PC-3 (cell line): Measurements from ENCODE around the gene GATAD2A. TPM values are rescaled to one million over a fixed set of nuclear protein-coding genes. Genes with fewer than 3 reads are reported as not detected.
A peak's percentile ranks its signal among the peaks of the same experiment; 100 is the strongest.

Experiments used
- ATAC-seq: fragments of 200-7000 bp; cut with Tn5 transposase; 2 replicates; pipeline ENCODE4 v1.9.1; 2020; ENCODE audit warnings: mild to moderate bottlenecking, moderate library complexity
- BruUV-seq: library from RNA; stranded (reverse); fragments of 400-500 nt; replicated peaks from 2 replicates; lab custom pipeline; 2021; lab: Mats Ljungman, UMichigan
- CTCF ChIA-PET: fragments of 300-600 bp; sonication (Branson Sonifier 250); formaldehyde crosslinking; loops from one replicate; lab custom pipeline; 2022; ENCODE audit warnings: antibody characterized with exemption; lab: Charles Lee
- POLR2A ChIA-PET: fragments of 300-600 bp; sonication (Branson Sonifier 250); formaldehyde crosslinking; loops from one replicate; lab custom pipeline; 2022; ENCODE audit warnings: antibody characterized with exemption; ENCODE audit not compliant: unreplicated experiment; lab: Charles Lee
- DNase-seq: peaks from one replicate; pipeline ENCODE4 v3.0.0-alpha.2; 2015
- H2AFZ ChIP-seq: fragments of 300-600 bp; sonication (generic); 2 replicates; pipeline ENCODE4 v1.6.0; 2016; ENCODE audit warnings: antibody characterized with exemption, low read length
- H3F3A ChIP-seq: fragments of 300-600 bp; sonication (generic); one replicate; pipeline ENCODE4 v1.6.0; 2017; ENCODE audit warnings: antibody characterized with exemption, low read length, control low read depth, mild to moderate bottlenecking; ENCODE audit not compliant: unreplicated experiment
- H3K27ac ChIP-seq: fragments of 300-600 bp; sonication (generic); 2 replicates; pipeline ENCODE4 v1.5.1; 2016; ENCODE audit warnings: mild to moderate bottlenecking, low read length
- H3K27me3 ChIP-seq: fragments of 300-600 bp; sonication (generic); 2 replicates; pipeline ENCODE4 v1.6.1; 2016; ENCODE audit warnings: low read length, mixed read lengths
- H3K36me3 ChIP-seq: fragments of 300-600 bp; sonication (generic); 2 replicates; pipeline ENCODE4 v1.6.1; 2016; ENCODE audit warnings: low read depth, mixed run types, low read length, mixed read lengths
- H3K4me1 ChIP-seq: fragments of 300-600 bp; sonication (generic); 2 replicates; pipeline ENCODE4 v1.5.1; 2016; ENCODE audit warnings: low read length; ENCODE audit not compliant: insufficient read depth
- H3K4me2 ChIP-seq: fragments of 300-600 bp; sonication (generic); 2 replicates; pipeline ENCODE4 v1.6.0; 2016; ENCODE audit warnings: low read length
- H3K4me3 ChIP-seq: fragments of 300-600 bp; sonication (generic); 2 replicates; pipeline ENCODE4 v1.5.1; 2016; ENCODE audit warnings: mild to moderate bottlenecking, low read length, mixed read lengths
- H3K79me2 ChIP-seq: fragments of 300-600 bp; sonication (generic); 2 replicates; pipeline ENCODE4 v1.6.1; 2017; ENCODE audit warnings: low read length, mixed read lengths
- H3K9ac ChIP-seq: fragments of 300-600 bp; sonication (generic); 2 replicates; pipeline ENCODE4 v1.6.0; 2016; ENCODE audit warnings: mild to moderate bottlenecking, low read length
- H3K9me2 ChIP-seq: fragments of 300-600 bp; sonication (generic); replicated peaks from 2 replicates; pipeline ENCODE4 v1.6.1; 2016; ENCODE audit warnings: mixed run types, low read length, mixed read lengths
- H3K9me3 ChIP-seq: fragments of 300-600 bp; sonication (generic); 2 replicates; pipeline ENCODE4 v1.6.1; 2016; ENCODE audit warnings: low read length, mixed read lengths
- H4K20me1 ChIP-seq: fragments of 300-600 bp; sonication (generic); 2 replicates; pipeline ENCODE4 v1.6.1; 2016; ENCODE audit warnings: low read length, mixed read lengths
- CTCF ChIP-seq: fragments of 300-600 bp; sonication (generic); conservative IDR thresholded peaks from 2 replicates; pipeline ENCODE4 v1.5.1; 2017; ENCODE audit warnings: antibody characterized with exemption, low read depth, mild to moderate bottlenecking, low read length
- EZH2 ChIP-seq: fragments of 300-600 bp; sonication (generic); IDR thresholded peaks from one replicate; pipeline ENCODE4 v1.6.1; 2017; ENCODE audit warnings: antibody characterized with exemption, mild to moderate bottlenecking, low read length; ENCODE audit not compliant: unreplicated experiment
- EZH2phosphoT487 ChIP-seq: fragments of 300-600 bp; sonication (generic); IDR thresholded peaks from 2 replicates; pipeline ENCODE4 v1.6.1; 2018; ENCODE audit warnings: mild to moderate bottlenecking, antibody characterized with exemption, low read length, borderline replicate concordance
- intact Hi-C: fragments of 100-400 bp; cut with micrococcal nuclease; formaldehyde crosslinking; loops from 2 replicates; pipeline ENCODE4 v1.9.0; 2023
- total RNA-seq: library from RNA; depleted of rRNA; stranded (reverse); fragments of >200 nt; gene quantifications from 2 replicates; pipeline ENCODE4 v1.2.3, GENCODE V29; 2014

Gene GATAD2A
- total RNA-seq, 1 experiment from 2014 or later: 104 TPM

- no peaks in the 10 kb centered on the region for H3K9me3 ChIP-seq
- peaks cover 6% of the 10 kb centered on the region; the same call in 1 of the 2 replicates for H3K36me3 ChIP-seq
- no peaks in the 10 kb centered on the region for H4K20me1 ChIP-seq
- H3F3A ChIP-seq: no peaks in the 10 kb centered on the region
- H3K9me2 ChIP-seq: no peaks in the 10 kb centered on the region
- ChIA-PET CTCF (interaction anchor here (1.1 kb wide), 1 partner anchor 112 kb away, joined by 3 read pairs; no protein-coding TSS in a partner anchor), POLR2A (interaction anchor here (0.7 kb wide), 1 partner anchor 290 kb away, joined by 19 read pairs; no protein-coding TSS in a partner anchor)
- no peak overlapping the region for H3K9ac ChIP-seq
- ATAC-seq: peak; percentile 80
- H3K79me2 ChIP-seq: no peaks in the 10 kb centered on the region
- H3K4me2 ChIP-seq: no peak overlapping the region; the same call in 1 of the 2 replicates
- no peaks in the 10 kb centered on the region for H3K27me3 ChIP-seq
- H3K27ac ChIP-seq: no peak overlapping the region
- DNase-seq: peak; percentile 81
- TF ChIP-seq EZH2phosphoT487 (no peak), EZH2 (no peak), CTCF (peak; percentile 91)
- intact Hi-C loops: loop anchor here (1.0 to 10.0 kb wide), 2 partner anchors 111 to 423 kb away; partner anchors contain the start of gene GMIP
- H2AFZ ChIP-seq: no peak overlapping the region
- H3K4me1 ChIP-seq: no peaks in the 10 kb centered on the region
- H3K4me3 ChIP-seq: no peak overlapping the region
- no TSS peak for BruUV-seq
Measured at GRCh38 chr19:19531951-19532805, 126.7 kb downstream of the GATAD2A start.

GRCh38 chr19:19532806-19533701 is 127.6 kb downstream of the GATAD2A start:
- TF ChIP-seq EZH2phosphoT487: no peak
- no peak for TF ChIP-seq CTCF
- BruUV-seq: no TSS peak
- Histone ChIP-seq H3K9ac (no peak overlapping the region), H4K20me1 (no peaks in the 10 kb centered on the region), H3K9me2 (no peaks in the 10 kb centered on the region), H3K27me3 (no peaks in the 10 kb centered on the region), H3F3A (no peaks in the 10 kb centered on the region), H3K9me3 (no peaks in the 10 kb centered on the region), H3K4me2 (no peak overlapping the region), H3K4me1 (no peaks in the 10 kb centered on the region), H3K36me3 (no peaks in the 10 kb centered on the region), H3K79me2 (no peaks in the 10 kb centered on the region), H3K27ac (no peak overlapping the region), H3K4me3 (no peak overlapping the region), H2AFZ (no peak overlapping the region)
- intact Hi-C loops: loop anchor here (1.0 to 10.0 kb wide), 2 partner anchors 110 to 422 kb away; partner anchors contain the start of gene GMIP
- ATAC-seq (no peak), DNase-seq (no peak)
- ChIA-PET CTCF (interaction anchor here (1.1 kb wide), 1 partner anchor 112 kb away, joined by 3 read pairs; no protein-coding TSS in a partner anchor), POLR2A (no interaction called here)
